ENCODE measurements around the gene MYO18B. TPM values are rescaled to one million over a fixed set of nuclear protein-coding genes. Genes with fewer than 3 reads are reported as not detected.

Gene MYO18B
- total and polyA plus RNA-seq, 2 of the 4 experiments (the other 2 are of a cell fraction), result under 0.01 TPM; not detected in 1

GRCh38 chr22:25758316-25758715 is 16.3 kb downstream of the MYO18B start:
- WGBS, 2 experiments (ENCODE audit: extremely low coverage in 2 of 2, insufficient read length in 1 of 2), result 79% methylated on average over 6 of the region's 8 CpGs; no CpG with 5 or more reads in 1 of the 2 experiments
- H3K4me2 ChIP-seq (ENCODE audit: low read depth, low read length), result no peak overlapping the region
- DNase-seq, result no peak

More at GRCh38 chr22:25758316-25758715, 16.3 kb downstream of the MYO18B start:
- intact Hi-C loops (cut with micrococcal nuclease) (no loop called here), in situ Hi-C loops (cut with MboI; ENCODE audit: low sequenced_read_pairs) (no loop called here), dilution Hi-C loops (cut with HindIII; ENCODE audit: low sequenced_read_pairs, unreplicated experiment) (no loop called here)
- H2BK20ac ChIP-seq (ENCODE audit: low read depth, low read length), result no peak overlapping the region
- no TSS peak for BruUV-seq (replicated peaks)
- H3K4ac ChIP-seq (ENCODE audit: low read depth, low read length), result no peak overlapping the region
- H4K8ac ChIP-seq (ENCODE audit: low read depth in 2 of 2, low read length in 2 of 2), result no peak overlapping the region
- no peaks in the 10 kb centered on the region for H3K36me3 ChIP-seq (ENCODE audit: control insufficient read depth, insufficient read depth, low read length)
- H3K4me3 ChIP-seq (ENCODE audit: insufficient read depth, low read depth, low read length), result no peak overlapping the region
- H3K23ac ChIP-seq (ENCODE audit: low read depth, low read length), result no peak overlapping the region
- TF ChIP-seq USF2 (IDR thresholded peaks at IDR 0.05; ENCODE audit: low read depth, low read length), result no peak
- no peak for TF ChIP-seq NFE2L2 (IDR thresholded peaks at IDR 0.05; ENCODE audit: low read depth, low read length)
- no peak for TF ChIP-seq CTCF (conservative IDR thresholded peaks at IDR 0.05; ENCODE audit: low read depth, low read length)
- TF ChIP-seq BHLHE40 (IDR thresholded peaks at IDR 0.05; ENCODE audit: low read depth, low read length), result no peak
- TF ChIP-seq MXI1 (IDR thresholded peaks at IDR 0.05; ENCODE audit: borderline replicate concordance, low read depth, low read length), result no peak
- TF ChIP-seq MAFK (IDR thresholded peaks at IDR 0.05; ENCODE audit: low read depth, low read length), result no peak
- TF ChIP-seq POLR2A (IDR thresholded peaks at IDR 0.05; ENCODE audit: low read depth, low read length), result no peak
- TF ChIP-seq RCOR1 (IDR thresholded peaks at IDR 0.05; ENCODE audit: insufficient replicate concordance, low read length), result no peak
- TF ChIP-seq CEBPB (IDR thresholded peaks at IDR 0.05; ENCODE audit: low read depth, low read length), result no peak
- no peak for TF ChIP-seq RAD21 (IDR thresholded peaks at IDR 0.05; ENCODE audit: low read length)
- no peak for TF ChIP-seq MAZ (IDR thresholded peaks at IDR 0.05; ENCODE audit: borderline replicate concordance, low read depth, low read length)
- no peak for TF ChIP-seq FOS (IDR thresholded peaks at IDR 0.05; ENCODE audit: low read depth, low read length)
- no peak for TF ChIP-seq ELK1 (IDR thresholded peaks at IDR 0.05; ENCODE audit: borderline replicate concordance, low read depth, low read length)
- H3K9ac ChIP-seq (ENCODE audit: low read depth, low read length), result no peak overlapping the region
- peaks cover 2% of the 10 kb centered on the region; the same call in 1 of the 2 replicates for H3K9me3 ChIP-seq (ENCODE audit: control insufficient read depth, insufficient read depth, low read length)
- POLR2A ChIA-PET (ENCODE audit: unreplicated experiment), result no interaction called here
- no peak overlapping the region for H4K91ac ChIP-seq (ENCODE audit: insufficient read depth, low read depth, low read length)
- H3K18ac ChIP-seq (ENCODE audit: low read depth, low read length), result no peak overlapping the region
- CTCF ChIA-PET, result no interaction called here
- H3K27ac ChIP-seq (ENCODE audit: insufficient read depth, low read length), result no peak overlapping the region
- no peak overlapping the region for H3K56ac ChIP-seq (ENCODE audit: extremely low read depth, insufficient read depth, low read length)
- H2AK5ac ChIP-seq (ENCODE audit: low read depth, low read length), result no peak overlapping the region
- no peak overlapping the region for H3K14ac ChIP-seq (replicated peaks; ENCODE audit: low read depth, low read length)
- H3K9me1 ChIP-seq (ENCODE audit: insufficient read depth, low read length), result 0 out of 2 replicates have a peak, but pooled peaks cover 5% of the 10 kb centered on the region
- H4K20me1 ChIP-seq (ENCODE audit: insufficient read depth, low read length), result no peaks in the 10 kb centered on the region
- no peak overlapping the region for H2BK5ac ChIP-seq (ENCODE audit: low read depth, low read length, poor library complexity, severe bottlenecking)
- no peaks in the 10 kb centered on the region for H3K27me3 ChIP-seq (ENCODE audit: control insufficient read depth, insufficient read depth, low read length)
- no peaks in the 10 kb centered on the region for H3K4me1 ChIP-seq (ENCODE audit: control insufficient read depth, insufficient read depth, low read length)
- ATAC-seq (ENCODE audit: low read depth), result no peak
- no peak overlapping the region for H2AK9ac ChIP-seq (replicated peaks; ENCODE audit: low read depth, low read length, poor library complexity)
- no peaks in the 10 kb centered on the region for H3K79me1 ChIP-seq (ENCODE audit: low read depth in 1 of 2, low read length in 2 of 2)
- H4K5ac ChIP-seq (ENCODE audit: low read depth, low read length), result no peak overlapping the region
- no peak overlapping the region for H2AFZ ChIP-seq (replicated peaks; ENCODE audit: low read length, poor library complexity)
- H2BK15ac ChIP-seq (ENCODE audit: low read depth, low read length), result no peak overlapping the region
- H2BK120ac ChIP-seq (ENCODE audit: low read depth, low read length), result no peak overlapping the region
